ENCODE results near the gene MMAA.
"Not testable (repeated sequence)": the region's sequence is repeated elsewhere in the genome, so short reads cannot be mapped to it uniquely, and the experiment has no call there.

Gene MMAA

DNA sequence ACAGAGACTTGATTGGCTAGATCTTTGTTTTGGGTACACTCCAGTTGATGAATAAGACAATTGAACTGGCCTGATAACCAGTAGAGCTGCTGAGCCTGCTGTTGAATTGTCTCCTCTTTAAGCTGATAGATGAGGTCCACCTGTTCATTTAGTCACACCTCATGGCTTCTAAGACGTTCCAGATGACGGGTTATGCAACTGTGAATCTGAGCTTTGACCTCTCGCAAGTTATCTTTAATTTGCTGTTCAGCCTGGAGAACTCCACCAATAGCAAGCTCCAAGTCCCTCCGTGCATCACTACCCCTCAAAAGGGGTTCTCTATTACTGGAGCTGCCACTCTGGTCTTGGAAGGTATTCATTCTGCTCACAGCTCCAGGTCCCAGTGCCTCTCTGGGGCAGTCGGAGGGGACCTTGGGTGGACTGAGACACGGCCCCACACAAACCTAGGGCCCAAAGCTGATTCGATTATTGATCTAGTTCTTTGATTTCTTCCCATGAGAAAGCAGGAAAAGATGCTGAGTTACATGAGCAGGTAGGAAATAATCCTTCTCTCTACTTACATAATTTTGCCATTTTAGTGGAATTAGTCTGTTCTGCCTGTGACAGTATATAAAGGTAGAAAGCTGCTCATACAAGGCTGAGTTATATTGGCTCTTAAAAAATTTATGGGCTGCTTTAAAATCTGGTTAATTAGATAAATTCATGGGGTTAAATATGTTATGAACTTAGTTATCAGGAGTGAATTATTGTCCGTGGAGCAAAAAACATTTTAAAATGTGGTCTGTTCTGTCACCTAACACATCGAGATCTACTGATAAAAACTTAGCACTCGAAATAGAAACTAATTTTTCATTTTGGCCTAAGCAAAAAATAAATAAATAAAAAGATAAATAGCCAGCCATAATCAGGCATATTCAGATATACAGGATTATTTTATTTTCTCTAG, 6.8 kb downstream of the MMAA start:
- in situ Hi-C loops (cut with HindIII; ENCODE audit: low sequenced_read_pairs): no loop called here

DNA sequence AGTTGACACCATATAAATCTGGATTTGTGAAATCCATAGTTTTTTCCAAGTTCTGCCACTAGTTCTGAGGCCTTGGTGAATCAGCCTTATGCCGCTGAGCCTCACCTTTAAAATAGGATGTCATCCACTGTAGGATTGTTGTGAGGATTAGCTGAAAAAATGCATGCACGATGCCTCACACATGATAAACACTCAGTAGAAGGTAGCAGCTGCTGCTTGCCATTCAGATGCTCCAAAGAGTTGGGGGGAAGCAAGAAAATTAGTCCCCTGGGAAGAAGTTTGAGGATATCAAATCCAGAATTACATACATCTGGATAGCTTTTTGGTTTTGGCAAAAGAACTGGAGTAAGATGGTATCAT, 7.4 kb downstream of the MMAA start:
- in situ Hi-C loops (cut with HindIII; ENCODE audit: low sequenced_read_pairs): no loop called here

DNA sequence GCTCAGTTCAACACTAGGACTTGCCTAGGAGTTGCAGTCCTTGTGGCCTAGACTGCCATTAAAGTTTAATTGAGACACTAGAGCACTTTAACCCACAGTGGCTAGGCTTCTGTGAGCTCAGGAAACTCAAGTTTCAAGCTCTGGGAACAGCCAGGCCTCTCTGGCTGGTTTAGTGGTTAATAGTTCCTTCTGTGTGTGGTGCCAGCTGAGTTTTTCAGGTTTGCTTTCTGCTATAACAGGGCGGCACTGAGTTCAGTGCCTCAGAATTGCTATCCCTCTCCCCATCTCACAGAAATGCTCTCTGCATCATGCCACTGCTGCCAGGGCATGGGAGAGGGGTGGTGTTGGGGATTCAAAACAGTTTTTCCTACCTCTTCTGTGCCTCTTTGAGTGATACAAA, 15.9 kb downstream of the MMAA start:
- in situ Hi-C loops (cut with HindIII; ENCODE audit: low sequenced_read_pairs): no loop called here

DNA sequence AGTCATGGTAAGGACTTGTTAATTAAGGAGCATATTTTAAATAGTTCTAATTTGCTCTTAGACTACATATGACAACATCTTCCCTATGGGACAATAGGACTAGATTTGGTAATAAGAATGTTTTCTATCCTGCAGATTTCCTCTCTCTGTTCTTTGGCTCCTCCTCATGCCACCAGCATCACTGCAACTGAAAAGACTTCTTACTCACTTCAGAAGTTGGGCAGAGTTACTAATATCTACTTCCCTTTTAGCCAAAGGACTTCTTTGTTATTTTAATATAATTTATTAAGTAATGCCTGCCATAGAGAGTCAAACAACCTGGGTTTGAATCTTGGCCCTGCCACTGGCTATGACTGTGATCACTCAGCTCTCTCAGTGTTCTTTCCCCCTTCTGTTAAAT, 16.4 kb downstream of the MMAA start:
- in situ Hi-C loops (cut with HindIII; ENCODE audit: low sequenced_read_pairs): no loop called here

DNA sequence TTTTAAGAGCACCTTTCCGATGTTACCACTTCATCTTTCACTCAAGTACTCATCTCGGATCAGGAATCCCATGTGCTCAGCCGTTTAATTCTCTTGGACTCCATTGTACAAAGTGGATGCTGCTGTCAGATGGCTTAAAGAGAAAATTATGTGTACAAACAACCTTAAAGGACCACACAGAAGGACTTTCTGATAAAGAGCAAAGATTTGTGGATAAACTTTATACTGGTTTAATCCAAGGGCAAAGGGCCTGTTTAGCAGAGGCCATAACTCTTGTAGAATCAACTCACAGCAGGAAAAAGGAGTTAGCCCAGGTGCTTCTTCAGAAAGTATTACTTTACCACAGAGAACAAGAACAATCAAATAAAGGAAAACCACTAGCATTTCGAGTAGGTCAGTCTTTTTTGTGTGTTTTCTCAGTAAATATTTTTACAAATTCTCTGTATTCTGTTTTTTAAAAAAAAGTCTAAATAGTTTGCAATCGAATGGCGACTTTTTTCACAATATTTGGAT, 20.1 kb downstream of the MMAA start:
- in situ Hi-C loops (cut with HindIII; ENCODE audit: low sequenced_read_pairs): no loop called here

DNA sequence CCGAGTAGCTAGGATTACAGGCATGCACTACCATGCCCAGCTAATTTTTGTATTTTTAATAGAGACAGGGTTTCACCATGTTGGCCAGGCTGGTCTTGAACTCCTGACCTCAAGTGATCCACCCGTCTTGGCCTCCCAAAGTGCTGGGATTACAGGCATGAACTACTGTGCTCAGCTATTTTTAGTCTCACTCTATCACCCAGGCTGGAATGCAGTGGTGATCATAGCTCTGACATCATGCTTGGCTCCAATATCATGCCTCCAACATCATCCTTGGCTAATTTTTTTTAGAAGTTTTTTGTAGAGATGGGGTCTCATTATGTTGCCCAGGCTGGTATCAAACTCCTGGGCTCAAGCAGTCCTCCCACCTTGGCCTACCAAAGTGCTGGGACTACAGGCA, 21.1 kb downstream of the MMAA start:
- in situ Hi-C loops (cut with HindIII; ENCODE audit: low sequenced_read_pairs): not testable (repeated sequence)

DNA sequence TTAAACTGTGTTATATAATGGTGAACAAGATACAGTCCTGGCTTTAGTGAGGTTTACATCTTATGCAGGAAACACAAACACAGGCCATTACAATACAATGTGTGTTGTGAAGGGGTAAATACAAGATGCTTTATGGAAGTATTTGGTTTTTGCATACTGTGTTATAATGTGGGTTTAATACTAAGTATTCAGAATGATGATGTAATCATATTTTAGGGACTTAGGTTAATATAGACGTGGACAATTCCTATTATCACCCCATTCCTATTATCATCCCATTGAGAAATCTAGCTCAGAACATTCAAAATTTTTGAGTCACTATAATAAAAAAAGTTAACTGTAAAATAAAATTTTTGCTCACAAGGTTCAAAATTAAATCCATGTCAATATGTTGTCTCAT, 24.1 kb downstream of the MMAA start:
- in situ Hi-C loops (cut with HindIII; ENCODE audit: low sequenced_read_pairs): no loop called here

DNA sequence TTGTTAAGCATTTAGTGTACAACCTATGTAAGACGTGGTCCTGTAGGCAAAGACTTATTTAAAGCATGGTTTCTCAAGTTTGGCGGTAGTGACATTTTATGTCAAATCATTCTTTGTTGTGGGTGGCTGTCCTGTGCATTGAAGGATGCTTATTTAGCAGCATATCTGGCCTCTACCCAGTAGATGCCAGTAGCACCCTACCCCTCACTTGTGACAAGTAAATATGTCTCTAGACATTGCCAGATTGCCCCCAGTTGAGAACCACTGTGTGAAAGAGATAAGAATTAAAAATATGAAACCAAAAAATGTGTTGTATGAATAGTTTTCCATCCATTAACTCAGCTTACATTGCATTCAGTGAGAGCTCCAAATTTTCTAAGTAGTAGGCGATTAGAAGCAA, 25.5 kb downstream of the MMAA start:
- in situ Hi-C loops (cut with HindIII; ENCODE audit: low sequenced_read_pairs): no loop called here

DNA sequence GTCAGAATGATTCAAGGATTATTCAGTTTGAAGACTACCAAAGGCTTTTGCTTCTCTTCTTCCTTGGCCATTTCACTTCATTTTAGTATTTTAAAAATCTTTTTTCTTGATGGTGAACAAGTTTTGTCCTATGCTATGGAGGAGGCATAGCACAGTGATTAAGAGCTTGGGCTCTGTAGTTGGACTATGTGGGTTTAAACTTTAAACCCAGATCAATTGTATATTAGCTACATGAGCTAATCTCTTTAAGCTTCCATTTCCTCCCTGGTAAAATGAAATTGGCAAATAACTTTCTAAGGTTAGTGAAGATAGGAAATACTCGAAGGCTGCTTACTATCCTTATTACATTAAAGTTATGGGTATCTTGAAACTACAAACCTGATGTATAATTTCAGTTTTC, 37.0 kb downstream of the MMAA start:
- in situ Hi-C loops (cut with HindIII; ENCODE audit: low sequenced_read_pairs): loop anchor here (5.0 to 10.0 kb wide), 2 partner anchors 39 to 49 kb away; partner anchors contain the start of gene MMAA

DNA sequence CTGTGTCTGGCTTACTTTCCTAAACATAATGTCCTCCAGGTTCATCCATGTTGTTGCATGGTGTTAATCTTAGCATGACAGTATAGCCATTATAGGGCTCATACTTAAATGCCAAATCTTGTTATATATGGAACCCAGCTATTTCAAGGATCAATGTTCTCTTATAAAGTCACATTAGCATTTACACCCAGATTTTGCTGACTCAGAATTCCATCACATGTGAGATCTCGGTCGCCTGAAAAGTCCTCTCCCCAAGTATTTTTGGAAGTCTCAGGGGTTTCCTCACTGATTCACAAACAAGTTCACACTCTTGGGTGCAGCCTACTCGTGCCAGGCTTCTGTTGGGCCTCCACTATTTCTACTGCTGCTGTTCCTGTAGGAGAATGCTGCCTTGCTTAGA, 40.9 kb downstream of the MMAA start:
- in situ Hi-C loops (cut with HindIII; ENCODE audit: low sequenced_read_pairs): no loop called here

DNA sequence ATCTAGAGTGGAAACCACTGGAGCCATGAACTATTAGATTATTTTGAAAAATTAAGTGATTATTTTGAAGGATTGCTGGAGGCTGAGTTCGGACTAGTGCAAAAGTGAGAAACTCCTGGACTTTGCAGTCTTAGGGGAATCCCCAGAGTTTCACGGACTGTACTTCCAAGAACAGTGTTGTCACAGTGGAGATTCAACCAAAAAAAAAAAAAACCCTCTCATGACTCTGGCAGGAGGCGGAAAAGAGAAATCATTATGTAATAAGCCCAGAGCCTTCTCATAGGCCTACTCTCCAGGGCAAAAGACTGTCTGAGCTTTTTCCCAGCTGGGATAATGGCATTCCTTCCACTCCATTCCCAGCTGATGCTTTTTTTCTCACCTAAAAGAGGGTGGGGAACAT, 44.0 kb downstream of the MMAA start:
- in situ Hi-C loops (cut with HindIII; ENCODE audit: low sequenced_read_pairs): no loop called here

DNA sequence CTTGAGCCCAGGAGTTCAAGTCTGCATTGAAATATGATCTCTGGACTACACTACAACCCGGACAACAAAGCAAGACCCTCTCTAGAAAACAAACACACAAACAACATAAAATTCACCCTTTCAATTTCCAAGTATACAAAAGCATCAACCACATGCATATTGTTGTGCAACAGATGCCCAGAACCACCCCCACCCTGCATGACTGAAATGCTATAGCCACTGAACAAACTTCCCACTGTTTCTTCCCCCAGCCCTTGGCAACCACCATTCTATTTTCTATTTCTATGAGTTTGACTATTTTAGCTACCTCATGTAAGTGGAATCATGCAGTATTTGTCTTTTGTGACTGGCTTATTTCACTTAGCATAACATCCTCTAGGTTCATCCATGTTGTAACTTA, 46.6 kb downstream of the MMAA start:
- in situ Hi-C loops (cut with HindIII; ENCODE audit: low sequenced_read_pairs): no loop called here

DNA sequence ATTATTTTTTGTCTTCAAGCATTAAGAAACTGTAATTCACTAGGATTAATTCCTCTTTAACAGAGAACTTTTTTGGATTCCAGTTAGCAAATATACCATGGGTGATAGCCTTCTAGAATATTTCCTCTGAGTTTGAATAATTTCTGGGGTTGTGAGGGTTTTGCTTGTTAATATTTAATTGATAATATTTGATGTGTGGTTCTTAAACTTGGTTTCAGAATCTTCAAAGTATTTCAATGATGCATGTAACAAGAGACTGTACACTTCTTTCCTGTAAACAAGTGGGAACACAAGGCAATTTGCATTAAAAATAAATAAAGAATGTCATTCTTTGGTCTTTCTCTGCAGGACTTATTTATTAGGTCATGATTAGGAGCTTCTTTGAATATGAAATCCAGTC, 51.2 kb downstream of the MMAA start:
- in situ Hi-C loops (cut with HindIII; ENCODE audit: low sequenced_read_pairs): no loop called here

DNA sequence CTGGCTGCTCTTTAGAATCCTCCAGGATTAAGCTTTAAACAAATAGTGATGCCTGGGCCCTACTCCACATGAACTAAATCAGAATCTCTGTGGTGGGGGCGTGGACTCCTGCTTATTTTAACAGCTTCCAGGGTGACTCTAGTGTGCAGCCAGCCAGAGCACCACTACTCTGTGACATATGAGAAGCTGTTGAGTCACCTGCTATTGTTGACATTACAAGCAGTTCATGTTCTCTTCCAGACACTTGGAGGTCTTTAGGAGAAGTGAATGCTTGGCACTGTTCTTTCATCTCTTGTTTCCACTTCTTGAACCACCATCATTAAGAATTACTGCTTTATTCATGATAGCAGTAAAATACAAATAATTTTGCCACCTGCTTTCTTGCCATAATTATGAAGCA, 60.3 kb downstream of the MMAA start:
- in situ Hi-C loops (cut with HindIII; ENCODE audit: low sequenced_read_pairs): no loop called here

DNA sequence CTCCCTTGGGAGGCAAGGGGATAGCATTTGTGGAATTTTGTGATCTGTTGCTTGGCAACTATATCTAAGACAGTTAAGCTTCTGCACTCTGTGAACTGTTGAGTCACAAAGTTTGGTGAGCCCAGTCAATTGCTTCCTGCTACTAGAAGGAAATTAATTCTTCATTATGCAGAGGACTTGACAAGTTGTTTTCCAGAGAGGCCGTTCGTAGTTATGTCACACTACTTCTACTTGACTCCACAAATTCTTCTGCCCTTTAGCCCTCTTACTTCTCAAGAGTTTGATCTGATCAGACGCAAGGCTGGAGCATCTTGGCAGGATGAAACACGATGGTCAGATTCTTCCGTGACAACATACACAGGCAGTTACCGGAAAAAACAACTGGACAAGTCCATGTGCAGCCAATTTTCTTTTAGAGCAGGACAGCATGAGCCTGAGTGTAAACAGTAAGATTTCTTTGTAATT, 60.8 kb downstream of the MMAA start, which contains the start of gene C4orf51:
Gene C4orf51, plus strand, starts transcription at position 156 of the 465 bp plus-strand sequence. Its CDS starts 58 bp downstream, at position 214.
- in situ Hi-C loops (cut with HindIII; ENCODE audit: low sequenced_read_pairs): no loop called here

DNA sequence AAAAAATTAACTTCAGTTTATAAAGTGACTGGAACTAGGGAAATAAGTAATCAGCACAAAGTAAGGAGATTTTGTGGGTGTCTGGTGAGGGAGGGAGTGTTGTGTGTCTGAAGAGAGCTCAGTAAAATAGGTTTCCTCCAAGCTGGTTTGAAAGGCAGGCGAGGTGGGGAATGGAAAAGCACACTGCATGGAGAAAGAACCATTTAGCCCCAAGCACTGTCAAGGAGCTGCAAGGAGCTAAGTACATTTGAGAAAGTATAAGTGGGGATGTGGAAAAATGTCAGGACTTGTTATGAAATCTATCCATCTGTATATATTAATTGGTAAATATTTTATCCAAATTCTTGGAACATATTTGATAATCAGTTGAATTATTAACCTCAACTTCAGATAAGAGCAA, 61.7 kb downstream of the MMAA start:
- in situ Hi-C loops (cut with HindIII; ENCODE audit: low sequenced_read_pairs): no loop called here

DNA sequence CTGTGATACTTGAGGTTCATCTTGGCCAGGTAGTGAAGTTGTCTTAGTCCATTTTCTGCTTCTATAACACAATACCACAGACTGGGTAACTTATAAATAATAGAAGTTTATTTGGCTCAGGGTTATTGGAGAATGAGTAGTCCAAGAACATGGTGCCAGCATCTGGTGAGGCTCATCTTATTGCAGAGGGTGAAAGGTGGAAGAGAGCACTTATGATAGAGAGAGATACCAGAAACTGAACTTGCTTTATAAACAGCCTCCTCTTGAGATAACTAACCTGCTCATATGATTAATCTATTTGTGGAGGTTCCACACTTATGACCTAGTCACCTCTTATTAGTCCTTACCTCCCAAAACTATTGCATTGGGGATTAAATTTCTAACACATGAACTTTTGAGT, 62.3 kb downstream of the MMAA start:
- in situ Hi-C loops (cut with HindIII; ENCODE audit: low sequenced_read_pairs): no loop called here

DNA sequence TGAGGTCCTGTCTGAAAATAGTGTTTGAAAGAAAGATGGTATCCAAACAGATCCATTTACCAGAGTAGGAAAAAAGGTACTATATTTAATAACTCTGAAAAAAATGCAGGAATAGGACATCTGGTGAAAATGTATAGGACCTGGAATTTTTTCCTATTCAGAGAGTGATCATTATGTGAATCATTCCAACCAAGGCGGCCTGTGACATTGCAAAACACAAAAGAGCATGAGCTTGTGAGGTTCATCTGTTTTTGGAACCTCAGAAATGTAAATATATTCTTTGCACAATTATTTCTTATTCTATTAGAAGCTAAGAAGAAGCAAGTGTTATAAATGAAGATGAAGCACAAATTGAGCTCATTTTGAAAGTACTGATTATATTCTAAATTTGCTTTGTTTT, 62.8 kb downstream of the MMAA start:
- in situ Hi-C loops (cut with HindIII; ENCODE audit: low sequenced_read_pairs): no loop called here

DNA sequence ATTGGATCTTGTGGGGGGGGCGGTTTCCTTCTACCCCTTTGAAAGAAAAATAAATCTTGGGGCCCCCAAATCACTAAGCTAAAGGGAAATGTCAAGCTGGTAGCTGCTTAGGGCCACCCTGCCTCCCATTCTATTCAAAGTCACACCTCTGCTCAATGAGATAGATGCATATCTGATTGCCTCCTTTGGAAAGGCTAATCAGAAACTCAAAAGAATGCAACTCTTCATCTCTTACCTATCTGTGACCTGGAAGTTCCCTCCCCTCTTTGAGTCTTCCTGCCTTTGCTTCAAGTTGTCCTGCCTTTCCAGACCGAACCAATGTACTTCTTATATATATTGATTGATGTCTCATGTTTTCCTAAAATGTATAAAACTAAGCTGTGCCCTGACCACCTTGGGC, 67.8 kb downstream of the MMAA start:
- in situ Hi-C loops (cut with HindIII; ENCODE audit: low sequenced_read_pairs): no loop called here

DNA sequence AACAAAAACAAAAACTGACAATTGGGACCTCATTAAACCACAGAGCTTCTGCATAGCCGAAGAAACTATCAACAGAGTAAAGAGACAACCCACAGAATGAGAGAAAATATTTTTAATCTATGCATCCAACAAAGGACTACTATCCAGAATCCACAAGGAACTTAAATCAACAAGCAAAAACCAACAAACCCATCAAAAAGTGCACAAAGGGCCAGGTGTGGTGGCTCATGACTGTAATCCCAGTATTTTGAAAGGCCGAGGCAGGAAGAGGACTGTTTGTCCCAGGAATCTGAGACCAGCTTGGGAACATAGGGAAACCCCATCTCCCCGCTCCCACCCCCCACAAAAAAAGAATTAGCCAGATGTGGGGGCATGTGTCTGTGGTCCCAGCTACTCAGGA, 71.4 kb downstream of the MMAA start:
- in situ Hi-C loops (cut with HindIII; ENCODE audit: low sequenced_read_pairs): no loop called here

DNA sequence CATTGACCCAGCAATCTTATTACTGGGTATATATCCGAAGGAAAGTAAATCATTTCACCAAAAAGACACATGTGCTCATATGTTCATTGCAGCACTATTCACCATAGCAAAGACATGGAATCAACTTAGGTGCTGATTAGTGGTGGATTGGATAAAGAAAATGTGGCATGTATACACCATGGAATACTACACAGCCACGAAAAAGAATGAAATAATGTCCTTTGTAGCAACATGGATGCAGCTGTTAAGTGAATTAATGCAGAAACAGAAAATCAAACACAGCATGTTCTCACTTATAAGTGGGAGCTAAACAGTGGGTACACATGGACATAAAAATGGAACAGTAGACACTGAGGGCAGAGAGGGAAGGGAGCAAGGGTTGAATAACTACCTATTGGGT, 72.2 kb downstream of the MMAA start:
- in situ Hi-C loops (cut with HindIII; ENCODE audit: low sequenced_read_pairs): not testable (repeated sequence)

DNA sequence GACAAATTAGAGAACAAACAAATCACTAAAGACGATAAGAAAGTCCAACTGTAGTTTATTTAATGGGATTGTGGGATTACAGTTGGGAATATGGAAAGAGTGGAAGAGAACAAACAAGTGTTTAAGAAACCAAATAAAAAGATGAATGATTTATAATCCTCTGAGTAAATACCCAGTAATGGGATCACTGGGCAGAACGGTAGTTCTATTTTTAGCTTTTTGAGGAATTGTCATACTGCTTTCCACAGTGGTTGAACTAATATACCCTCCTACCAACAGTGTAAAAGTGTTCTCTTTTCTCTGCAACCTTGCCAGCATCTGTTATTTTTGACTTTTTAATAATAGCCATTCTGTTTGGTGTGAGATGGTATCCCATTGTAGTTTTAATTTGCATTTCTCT, 75.7 kb downstream of the MMAA start:
- in situ Hi-C loops (cut with HindIII; ENCODE audit: low sequenced_read_pairs): no loop called here
